Esophagus squamous epithelium (tissue), 4 donors: ENCODE results near the gene SCARB1.

Source experiments
- CTCF ChIP-seq, 6 experiments: fragments of 450-650 bp in 4 of 6; fragments of 200-600 bp in 2 of 6; sonication (generic) in 2 of 6; IDR thresholded peaks; one replicate each; pipeline ENCODE4 v1.5.1; 2016 to 2019; ENCODE audit warnings: antibody characterized with exemption in 6 of 6, mild to moderate bottlenecking in 4 of 6, moderate library complexity in 4 of 6
- POLR2A ChIP-seq, 4 donors: fragments of 450-650 bp; IDR thresholded peaks; one replicate each; pipeline ENCODE4 v1.6.1; 2017; ENCODE audit warnings: antibody characterized with exemption in 4 of 4, mild to moderate bottlenecking in 4 of 4, moderate library complexity in 3 of 4

GRCh38 chr12:124758266-124759220 lies 105.1 kb downstream of the SCARB1 start:
- no peak for TF ChIP-seq CTCF (IDR thresholded peaks at IDR 0.05)
- no peak for TF ChIP-seq POLR2A (IDR thresholded peaks at IDR 0.05)
